Tibial nerve (tissue), 4 donors: ENCODE data around the gene BTBD9.

Experiments
- EP300 ChIP-seq, 2 donors: sonication (generic); formaldehyde crosslinking; IDR thresholded peaks; one replicate each; pipeline ENCODE4 v1.6.1; 2017; ENCODE audit warnings: antibody characterized with exemption in 2 of 2, mild to moderate bottlenecking in 1 of 2
- TF ChIP-seq, protein P1 (sequence below), 5 experiments: fragments of 200-600 bp in 3 of 5; fragments of 450-650 bp in 2 of 5; sonication (generic) in 3 of 5; IDR thresholded peaks; one replicate each; pipeline ENCODE4 v1.5.1; 2016 to 2019; ENCODE audit warnings: antibody characterized with exemption in 5 of 5, mild to moderate bottlenecking in 3 of 5, moderate library complexity in 2 of 5

- TF ChIP-seq EP300 (IDR thresholded peaks at IDR 0.05): no peak
- TF ChIP-seq, protein P1, sequence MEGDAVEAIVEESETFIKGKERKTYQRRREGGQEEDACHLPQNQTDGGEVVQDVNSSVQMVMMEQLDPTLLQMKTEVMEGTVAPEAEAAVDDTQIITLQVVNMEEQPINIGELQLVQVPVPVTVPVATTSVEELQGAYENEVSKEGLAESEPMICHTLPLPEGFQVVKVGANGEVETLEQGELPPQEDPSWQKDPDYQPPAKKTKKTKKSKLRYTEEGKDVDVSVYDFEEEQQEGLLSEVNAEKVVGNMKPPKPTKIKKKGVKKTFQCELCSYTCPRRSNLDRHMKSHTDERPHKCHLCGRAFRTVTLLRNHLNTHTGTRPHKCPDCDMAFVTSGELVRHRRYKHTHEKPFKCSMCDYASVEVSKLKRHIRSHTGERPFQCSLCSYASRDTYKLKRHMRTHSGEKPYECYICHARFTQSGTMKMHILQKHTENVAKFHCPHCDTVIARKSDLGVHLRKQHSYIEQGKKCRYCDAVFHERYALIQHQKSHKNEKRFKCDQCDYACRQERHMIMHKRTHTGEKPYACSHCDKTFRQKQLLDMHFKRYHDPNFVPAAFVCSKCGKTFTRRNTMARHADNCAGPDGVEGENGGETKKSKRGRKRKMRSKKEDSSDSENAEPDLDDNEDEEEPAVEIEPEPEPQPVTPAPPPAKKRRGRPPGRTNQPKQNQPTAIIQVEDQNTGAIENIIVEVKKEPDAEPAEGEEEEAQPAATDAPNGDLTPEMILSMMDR (IDR thresholded peaks at IDR 0.05): no peak
Measured at GRCh38 chr6:38518511-38519304, 121.0 kb downstream of the BTBD9 start.
